Smooth muscle cell (in vitro differentiated cells): Measurements from ENCODE around the gene USP6NL. TPM values are rescaled to one million over a fixed set of nuclear protein-coding genes. Genes with fewer than 3 reads are reported as not detected.

Source experiments
- DNase-seq: peaks from one replicate; lab custom pipeline; 2025; ENCODE audit not compliant: unreplicated experiment; lab: John Stamatoyannopoulos, UW
- H2AFZ ChIP-seq: fragments of 200-600 bp; sonication (generic); 2 replicates; pipeline ENCODE4 v1.6.0; 2016; ENCODE audit warnings: antibody characterized with exemption, low read depth, mild to moderate bottlenecking
- H3F3A ChIP-seq: fragments of 200-600 bp; sonication (generic); 2 replicates; pipeline ENCODE4 v1.6.0; 2017; ENCODE audit warnings: antibody characterized with exemption, low read depth
- H3K27ac ChIP-seq: fragments of 200-600 bp; sonication (generic); 2 replicates; pipeline ENCODE4 v1.5.1; 2016; ENCODE audit warnings: low read depth, mild to moderate bottlenecking
- H3K27me3 ChIP-seq: fragments of 200-600 bp; sonication (generic); 2 replicates; pipeline ENCODE4 v1.6.1; 2016; ENCODE audit warnings: low read depth, mild to moderate bottlenecking
- H3K36me3 ChIP-seq: fragments of 200-600 bp; sonication (generic); 2 replicates; pipeline ENCODE4 v1.5.1; 2016; ENCODE audit warnings: low read depth
- H3K4me1 ChIP-seq: fragments of 200-600 bp; sonication (generic); 2 replicates; pipeline ENCODE4 v1.5.1; 2016; ENCODE audit warnings: low read depth
- H3K4me2 ChIP-seq: fragments of 200-600 bp; sonication (generic); 2 replicates; pipeline ENCODE4 v1.6.0; 2016; ENCODE audit warnings: mild to moderate bottlenecking
- H3K4me3 ChIP-seq: fragments of 200-600 bp; sonication (generic); 2 replicates; pipeline ENCODE4 v1.5.1; 2016; ENCODE audit warnings: mild to moderate bottlenecking
- H3K79me2 ChIP-seq: fragments of 200-600 bp; sonication (generic); 2 replicates; pipeline ENCODE4 v1.6.0; 2016; ENCODE audit warnings: low read depth, mild to moderate bottlenecking
- H3K9ac ChIP-seq: fragments of 200-600 bp; sonication (generic); 2 replicates; pipeline ENCODE4 v1.6.0; 2016; ENCODE audit warnings: low read depth
- H3K9me3 ChIP-seq: fragments of 200-600 bp; sonication (generic); replicated peaks from 2 replicates; pipeline ENCODE4 v1.5.1; 2016; ENCODE audit warnings: low read depth
- H4K20me1 ChIP-seq: fragments of 200-600 bp; sonication (generic); 2 replicates; pipeline ENCODE4 v1.6.0; 2016; ENCODE audit warnings: low read depth
- CTCF ChIP-seq: fragments of 200-600 bp; sonication (generic); IDR thresholded peaks from 2 replicates; pipeline ENCODE4 v1.5.1; 2017; ENCODE audit warnings: borderline replicate concordance, mild to moderate bottlenecking, antibody characterized with exemption; ENCODE audit not compliant: insufficient read depth, poor library complexity, severe bottlenecking
- WGBS: methylation state at CpG from one replicate; pipeline ENCODE4 v1.1.7; 2016; ENCODE audit warnings: low lambda C conversion rate; 5-methylcytosine and 5-hydroxymethylcytosine counted together
- polyA plus RNA-seq: library from polyadenylated mRNA; unstranded; fragments of >200 nt; fragmentation: Nextera tagmentation; extraction: Ambion mirVana; gene quantifications from 2 replicates; pipeline ENCODE4 v1.2.1, GENCODE V29; 2016
- total RNA-seq: library from RNA; depleted of rRNA; stranded (reverse); fragments of >200 nt; gene quantifications from 2 replicates; pipeline ENCODE4 v1.2.3, GENCODE V29; 2014

The USP6NL gene
- total and polyA plus RNA-seq, 2 experiments from 2014 or later: 12.0 to 32.8 TPM

DNA sequence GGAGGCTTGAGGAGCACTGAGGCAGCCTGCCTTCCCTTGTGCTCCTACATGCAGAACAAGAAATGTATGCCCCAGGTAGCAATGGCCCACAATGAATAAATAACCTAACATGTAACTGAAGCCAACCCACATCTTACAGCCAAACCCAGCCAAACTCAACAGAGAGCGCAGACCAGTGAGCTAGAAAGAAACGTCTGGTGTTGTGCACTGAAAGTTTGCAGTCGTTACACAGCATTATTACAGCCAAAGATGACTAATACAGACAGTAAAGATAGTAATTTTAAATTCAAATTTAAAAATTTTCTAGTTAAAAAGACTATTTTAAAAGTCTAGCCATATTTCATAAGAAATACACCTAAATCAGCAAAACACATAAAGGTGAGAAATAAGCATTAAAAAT, 11.2 kb downstream of the USP6NL start:
- peaks cover 82% of the 10 kb centered on the region for H4K20me1 ChIP-seq
- H3K9ac ChIP-seq: no peak overlapping the region
- peaks cover 7% of the 10 kb centered on the region for H3F3A ChIP-seq
- TF ChIP-seq CTCF: no peak
- H3K9me3 ChIP-seq: no peaks in the 10 kb centered on the region
- H3K4me3 ChIP-seq: no peak overlapping the region
- no peak for DNase-seq
- peaks cover 21% of the 10 kb centered on the region for H3K4me1 ChIP-seq
- peaks cover 100% of the 10 kb centered on the region for H3K79me2 ChIP-seq
- 74% methylated on average over 3 of the region's 3 CpGs for WGBS
- no peaks in the 10 kb centered on the region for H3K27me3 ChIP-seq
- no peak overlapping the region for H2AFZ ChIP-seq
- no peak overlapping the region for H3K27ac ChIP-seq
- H3K36me3 ChIP-seq: no peaks in the 10 kb centered on the region
- H3K4me2 ChIP-seq: no peak overlapping the region

DNA sequence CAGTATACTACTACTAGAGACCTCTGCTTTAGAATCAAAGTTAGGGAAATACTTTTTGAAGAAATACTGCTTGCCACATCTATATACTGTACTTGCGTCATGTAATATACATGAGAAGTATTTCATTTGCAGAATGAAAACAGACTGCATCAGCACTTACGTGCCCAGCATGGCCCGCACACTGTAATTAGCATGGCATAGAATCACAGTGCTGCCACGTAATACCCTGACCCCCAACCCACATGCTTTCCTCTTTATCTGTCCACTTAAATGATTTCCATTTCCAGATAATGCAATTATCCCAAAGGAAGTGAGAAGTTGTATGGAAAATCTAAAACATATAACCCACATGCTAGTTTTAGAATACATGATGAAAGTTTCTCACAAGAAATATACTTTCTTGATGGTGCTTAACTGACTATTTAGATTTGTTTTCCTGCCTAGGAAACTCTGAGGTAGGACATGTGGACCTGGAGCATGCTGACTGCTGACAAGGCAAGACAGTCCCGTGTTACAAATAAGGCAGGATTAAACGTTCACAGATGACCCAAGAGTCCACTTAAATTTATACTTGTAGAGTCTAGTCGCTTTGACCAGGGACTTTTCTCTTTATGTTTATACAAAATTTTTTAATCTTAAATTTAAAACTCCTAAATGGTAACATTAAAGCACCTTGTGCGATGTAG, 12.6 kb downstream of the USP6NL start:
- DNase-seq: no peak
- H3K4me3 ChIP-seq: no peak overlapping the region
- H3K4me1 ChIP-seq: peaks cover 16% of the 10 kb centered on the region
- 73% methylated on average over 8 of the region's 8 CpGs for WGBS
- no peaks in the 10 kb centered on the region for H3K27me3 ChIP-seq
- H3K27ac ChIP-seq: peak overlapping the region; percentile 20
- no peak for TF ChIP-seq CTCF
- H4K20me1 ChIP-seq: peaks cover 82% of the 10 kb centered on the region
- H3K79me2 ChIP-seq: peaks cover 95% of the 10 kb centered on the region
- H2AFZ ChIP-seq: no peak overlapping the region
- peaks cover 7% of the 10 kb centered on the region for H3F3A ChIP-seq
- H3K36me3 ChIP-seq: no peaks in the 10 kb centered on the region
- H3K9ac ChIP-seq: no peak overlapping the region
- H3K9me3 ChIP-seq: no peaks in the 10 kb centered on the region
- H3K4me2 ChIP-seq: no peak overlapping the region

DNA sequence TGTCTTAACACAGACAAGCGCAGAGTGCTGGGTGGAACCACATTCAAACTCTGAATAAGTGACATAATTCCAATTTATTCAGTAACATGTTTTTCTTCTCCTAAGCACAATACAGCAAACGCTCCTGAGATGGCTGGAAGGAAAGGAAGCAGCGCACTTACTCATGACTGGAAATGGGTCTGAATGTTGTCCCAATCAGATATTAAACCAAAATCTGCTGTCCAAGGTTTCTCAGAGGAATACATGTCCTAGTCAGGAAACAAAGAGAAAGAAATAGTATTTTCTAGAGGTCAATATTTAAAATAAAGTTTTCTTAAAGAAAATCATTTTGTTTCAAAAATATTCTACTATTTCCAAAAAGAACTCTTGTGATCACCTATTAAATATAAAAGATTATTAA, 14.0 kb downstream of the USP6NL start:
- Histone ChIP-seq H3K27me3 (no peaks in the 10 kb centered on the region), H3K27ac (no peak overlapping the region), H3K4me2 (no peak overlapping the region), H3K36me3 (no peaks in the 10 kb centered on the region), H3K9me3 (no peaks in the 10 kb centered on the region), H3F3A (peaks cover 2% of the 10 kb centered on the region), H3K4me1 (peaks cover 7% of the 10 kb centered on the region), H4K20me1 (peaks cover 83% of the 10 kb centered on the region), H3K9ac (no peak overlapping the region), H2AFZ (no peak overlapping the region), H3K4me3 (no peak overlapping the region), H3K79me2 (peaks cover 95% of the 10 kb centered on the region)
- TF ChIP-seq CTCF: no peak
- over 99% methylated on average over 3 of the region's 3 CpGs for WGBS
- DNase-seq: no peak

DNA sequence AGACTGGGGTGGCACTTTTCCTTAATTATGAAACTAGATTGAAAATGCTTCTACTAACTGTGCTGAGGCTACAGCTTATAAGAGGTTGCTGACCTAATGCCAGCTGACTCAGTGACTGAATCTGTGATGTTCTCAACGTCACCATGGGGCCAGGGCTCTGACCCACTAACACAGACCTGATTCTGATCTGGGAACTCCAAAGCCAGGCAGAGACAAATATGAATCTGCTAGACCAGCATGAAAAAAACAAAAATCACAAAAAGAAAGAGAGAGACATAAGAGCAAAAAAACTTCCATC, 16.1 kb downstream of the USP6NL start:
- Histone ChIP-seq H3K27ac (peak overlapping the region; percentile 55), H2AFZ (no peak overlapping the region), H4K20me1 (peaks cover 76% of the 10 kb centered on the region), H3K4me1 (peaks cover 11% of the 10 kb centered on the region), H3K36me3 (no peaks in the 10 kb centered on the region), H3K79me2 (peaks cover 95% of the 10 kb centered on the region), H3K9ac (peak overlapping the region; percentile 15), H3K4me3 (no peak overlapping the region), H3F3A (no peaks in the 10 kb centered on the region), H3K4me2 (peak overlapping the region; percentile 11), H3K27me3 (no peaks in the 10 kb centered on the region), H3K9me3 (no peaks in the 10 kb centered on the region)
- 13% methylated on average over 1 of the region's 1 CpG for WGBS
- no peak for DNase-seq
- no peak for TF ChIP-seq CTCF
